HCEC 1CT (cell line): ENCODE data around the gene GGCX.
"Not testable (repeated sequence)": the region's sequence is repeated elsewhere in the genome, so short reads cannot be mapped to it uniquely, and the experiment has no call there.

Source experiments
- DNase-seq: peaks from one replicate; pipeline ENCODE4 v3.0.0-alpha.2; 2017

Gene GGCX

GRCh38 chr2:85593023-85593422 lies 31.7 kb upstream of the GGCX start:
- no peak for DNase-seq

- not testable (repeated sequence) for DNase-seq
Measured at GRCh38 chr2:85592299-85592698, 31.0 kb upstream of the GGCX start.

GRCh38 chr2:85591563-85591962 lies 30.3 kb upstream of the GGCX start:
- DNase-seq = no peak

GRCh38 chr2:85590950-85591349 lies 29.7 kb upstream of the GGCX start:
- no peak for DNase-seq

- DNase-seq = peak; percentile 74
Measured at GRCh38 chr2:85589982-85590791, 28.9 kb upstream of the GGCX start.

- DNase-seq = no peak
Measured at GRCh38 chr2:85589181-85589580, 27.9 kb upstream of the GGCX start.

GRCh38 chr2:85588645-85589044 lies 27.4 kb upstream of the GGCX start:
- DNase-seq = no peak

- no peak for DNase-seq
Measured at GRCh38 chr2:85588236-85588635, 26.9 kb upstream of the GGCX start.

- DNase-seq = peak; percentile 45
Measured at GRCh38 chr2:85585781-85586105, 24.4 kb upstream of the GGCX start.

- peak; percentile 81 for DNase-seq
Measured at GRCh38 chr2:85584857-85585780, 23.8 kb upstream of the GGCX start.

GRCh38 chr2:85584354-85584856 lies 23.1 kb upstream of the GGCX start, which contains the start of gene VAMP5:
TSS of gene VAMP5 (plus strand) at chr2:85584431. CDS start at chr2:85584491, 60 bp downstream.
- peak; percentile 11 for DNase-seq

- no peak for DNase-seq
Measured at GRCh38 chr2:85583667-85584353, 22.5 kb upstream of the GGCX start.

- DNase-seq = no peak
Measured at GRCh38 chr2:85582492-85582891, 21.2 kb upstream of the GGCX start.

- no peak for DNase-seq
Measured at GRCh38 chr2:85580206-85580605, 18.9 kb upstream of the GGCX start.

- DNase-seq = no peak
Measured at GRCh38 chr2:85579266-85579935, 18.1 kb upstream of the GGCX start.

GRCh38 chr2:85578243-85579180 lies 17.2 kb upstream of the GGCX start:
- DNase-seq = no peak

GRCh38 chr2:85577386-85578242 lies 16.3 kb upstream of the GGCX start, which contains the start of gene VAMP8:
TSS of gene VAMP8 (plus strand) at chr2:85577586. CDS start at chr2:85577647, 61 bp downstream.
- no peak for DNase-seq

GRCh38 chr2:85577063-85577385 lies 15.7 kb upstream of the GGCX start:
- DNase-seq = no peak

- DNase-seq = no peak
Measured at GRCh38 chr2:85575739-85576138, 14.4 kb upstream of the GGCX start.

- no peak for DNase-seq
Measured at GRCh38 chr2:85566265-85566664, 5.0 kb upstream of the GGCX start.
